CD4-positive, alpha-beta memory T cell (primary cell): ENCODE results near the gene STX7. TPM values are rescaled to one million over a fixed set of nuclear protein-coding genes. Genes with fewer than 3 reads are reported as not detected.

Source experiments
- CTCF ChIA-PET: fragments of 350-600 bp; sonication (Branson Sonifier 250); formaldehyde crosslinking; loops from one replicate; lab custom pipeline; 2021; ENCODE audit warnings: inconsistent platforms; ENCODE audit not compliant: partially characterized antibody; lab: Charles Lee
- POLR2A ChIA-PET: fragments of 350-600 bp; sonication (Branson Sonifier 250); formaldehyde crosslinking; loops from one replicate; lab custom pipeline; 2021; ENCODE audit not compliant: partially characterized antibody; lab: Charles Lee
- DNase-seq, 5 donors: peaks; one replicate each; pipeline versions ENCODE4 v3.0.0 to v3.0.0-alpha.2; 2020 to 2022; ENCODE audit warnings: mixed read lengths in 1 of 5
- H3K27ac ChIP-seq: one replicate; pipeline ENCODE4 v1.7.0; 2013; ENCODE audit warnings: low read depth, low read length
- H3K27me3 ChIP-seq: 2 replicates; pipeline ENCODE4 v1.7.0; 2013; ENCODE audit warnings: mild to moderate bottlenecking, low read length, moderate library complexity; ENCODE audit not compliant: insufficient read depth
- H3K36me3 ChIP-seq: 2 replicates; pipeline ENCODE4 v1.7.0; 2013; ENCODE audit warnings: mild to moderate bottlenecking, low read length, moderate library complexity; ENCODE audit not compliant: insufficient read depth
- H3K4me1 ChIP-seq: 2 replicates; pipeline ENCODE4 v1.7.0; 2013; ENCODE audit warnings: mild to moderate bottlenecking, low read length, moderate library complexity; ENCODE audit not compliant: insufficient read depth
- H3K4me3 ChIP-seq, 2 donors: one replicate each; pipeline ENCODE4 v1.7.0; 2013; ENCODE audit warnings: low read length in 2 of 2, mild to moderate bottlenecking in 1 of 2
- H3K9me3 ChIP-seq, 2 donors: one replicate each; pipeline ENCODE4 v1.7.0; 2013; ENCODE audit warnings: low read length in 2 of 2, control low read depth in 1 of 2; ENCODE audit not compliant: control insufficient read depth in 1 of 2
- H3K27ac Mint-ChIP-seq, 7 donors: one replicate each; pipeline ENCODE4 v1.8.0; 2020 to 2021; ENCODE audit warnings: mixed read lengths in 7 of 7, mild to moderate bottlenecking in 6 of 7, inconsistent platforms in 3 of 7, moderate library complexity in 3 of 7
- H3K27me3 Mint-ChIP-seq, 2 donors: one replicate each; pipeline ENCODE4 v1.8.0; 2020 to 2021; ENCODE audit warnings: mixed read lengths in 2 of 2
- H3K36me3 Mint-ChIP-seq, 2 donors: one replicate each; pipeline ENCODE4 v1.8.0; 2020 to 2021; ENCODE audit warnings: mixed read lengths in 2 of 2, inconsistent platforms in 1 of 2, mild to moderate bottlenecking in 1 of 2
- H3K4me1 Mint-ChIP-seq, 4 donors: one replicate each; pipeline ENCODE4 v1.8.0; 2020 to 2021; ENCODE audit warnings: mixed read lengths in 4 of 4, mild to moderate bottlenecking in 1 of 4
- H3K4me3 Mint-ChIP-seq, 8 donors: one replicate each; pipeline ENCODE4 v1.8.0; 2020 to 2021; ENCODE audit warnings: mixed read lengths in 8 of 8, mild to moderate bottlenecking in 7 of 8, moderate library complexity in 6 of 8, inconsistent platforms in 3 of 8
- H3K9me3 Mint-ChIP-seq, 8 donors: one replicate each; pipeline ENCODE4 v1.8.0; 2020 to 2021; ENCODE audit warnings: mixed read lengths in 8 of 8, mild to moderate bottlenecking in 5 of 8, inconsistent platforms in 3 of 8, moderate library complexity in 1 of 8
- intact Hi-C: fragments of 100-400 bp; cut with micrococcal nuclease; formaldehyde crosslinking; loops from one replicate; pipeline ENCODE4 v1.15.1; 2023
- polyA plus RNA-seq, 2 donors: library from polyadenylated mRNA; unstranded; fragments of 300-500 nt; fragmentation: Illumina TruSeq; gene quantifications; one replicate each; pipeline ENCODE4 v1.2.3, GENCODE V29; 2021
- total RNA-seq, 2 experiments: library from RNA; stranded (reverse); gene quantifications; one replicate each; pipeline ENCODE4 v1.2.3, GENCODE V29; 2021

The STX7 gene
- total and polyA plus RNA-seq, 4 experiments from 2014 or later: 8.2 to 22.7 (median 18.8) TPM

DNA sequence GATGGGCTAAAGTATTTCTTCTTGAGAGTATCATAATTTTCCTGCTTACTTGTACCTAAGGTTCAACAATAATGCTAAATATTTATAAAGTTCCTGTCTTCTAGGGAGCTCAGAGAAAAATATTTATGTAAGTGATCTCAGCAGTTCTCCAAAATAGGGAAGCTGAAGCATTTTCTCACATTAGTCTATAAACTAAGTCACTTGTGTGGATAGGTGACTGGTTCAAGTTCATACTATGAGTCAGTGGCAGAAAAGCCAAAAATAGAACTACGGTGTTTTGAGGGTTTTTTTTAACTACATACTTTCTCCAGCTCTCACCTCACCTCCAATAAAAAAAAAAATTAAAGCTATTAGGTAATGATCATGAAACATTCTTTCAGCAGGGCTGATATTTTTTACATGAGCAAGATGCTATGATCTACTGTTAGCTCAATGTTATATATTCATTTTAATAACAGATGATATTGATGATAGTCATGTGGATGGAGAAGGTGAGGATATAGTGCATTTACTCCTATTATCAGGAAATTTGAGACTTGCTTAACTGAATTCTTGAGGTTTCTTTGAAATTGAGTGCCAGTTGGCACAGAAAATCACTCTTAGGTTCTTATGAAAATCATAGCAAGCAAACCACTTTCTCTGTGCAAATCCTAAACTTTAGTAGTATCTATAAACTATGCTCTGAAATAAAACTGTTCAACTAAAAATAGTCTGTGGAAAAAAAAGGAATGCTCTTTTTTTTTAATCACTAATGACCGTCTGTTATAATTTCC lies 107.6 kb downstream of the STX7 start:
- H3K4me1 Mint-ChIP-seq: peaks cover 0 to 15% (median 3%) of the 10 kb centered on the region in 4 donors
- intact Hi-C loops: no loop called here
- peaks cover 8% of the 10 kb centered on the region for H3K27me3 ChIP-seq
- no peaks in the 10 kb centered on the region for H3K36me3 ChIP-seq
- H3K4me1 ChIP-seq: no peaks in the 10 kb centered on the region
- H3K4me3 ChIP-seq: no peak overlapping the region
- POLR2A ChIA-PET: no interaction called here
- no peaks in the 10 kb centered on the region for H3K9me3 ChIP-seq
- H3K9me3 Mint-ChIP-seq: peaks cover 0 to 2% (median 0%) of the 10 kb centered on the region in 8 donors
- peaks cover 23 to 34% of the 10 kb centered on the region in 2 donors for H3K27me3 Mint-ChIP-seq
- DNase-seq: no peak
- no peak overlapping the region for H3K27ac Mint-ChIP-seq
- H3K27ac ChIP-seq: no peak overlapping the region
- CTCF ChIA-PET: no interaction called here
- H3K4me3 Mint-ChIP-seq: no peak overlapping the region
- no peaks in the 10 kb centered on the region for H3K36me3 Mint-ChIP-seq

DNA sequence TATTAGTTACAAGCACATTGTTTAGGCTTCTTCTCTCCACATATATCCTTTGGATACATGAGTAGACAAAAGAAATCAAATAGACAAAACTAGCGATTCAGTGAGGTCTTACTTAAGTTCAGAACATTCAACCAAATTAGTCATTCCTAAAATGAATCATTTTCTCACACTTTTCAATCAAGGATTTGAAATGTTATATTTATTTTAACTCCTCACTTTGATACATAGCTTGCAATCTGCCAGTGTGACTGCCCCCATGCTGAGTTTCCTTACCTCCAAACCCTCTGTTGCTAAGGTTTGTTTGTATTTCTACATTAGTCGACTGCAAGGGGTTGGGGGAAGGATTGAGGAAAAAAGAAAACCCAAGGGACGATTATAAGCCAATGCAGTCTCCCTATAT lies 108.2 kb downstream of the STX7 start:
- Mint-ChIP-seq H3K4me3 (no peak overlapping the region), H3K4me1 (peaks cover 0 to 20% (median 3%) of the 10 kb centered on the region in 4 donors), H3K27ac (no peak overlapping the region), H3K36me3 (no peaks in the 10 kb centered on the region), H3K9me3 (peaks cover 0 to 4% (median 0%) of the 10 kb centered on the region in 8 donors), H3K27me3 (peaks cover 27 to 39% of the 10 kb centered on the region in 2 donors)
- no peaks in the 10 kb centered on the region for H3K4me1 ChIP-seq
- no peaks in the 10 kb centered on the region for H3K9me3 ChIP-seq
- intact Hi-C loops: no loop called here
- CTCF ChIA-PET: no interaction called here
- H3K27ac ChIP-seq: no peak overlapping the region
- DNase-seq: no peak
- H3K4me3 ChIP-seq: no peak overlapping the region
- H3K36me3 ChIP-seq: no peaks in the 10 kb centered on the region
- peaks cover 14% of the 10 kb centered on the region for H3K27me3 ChIP-seq
- POLR2A ChIA-PET: no interaction called here

DNA sequence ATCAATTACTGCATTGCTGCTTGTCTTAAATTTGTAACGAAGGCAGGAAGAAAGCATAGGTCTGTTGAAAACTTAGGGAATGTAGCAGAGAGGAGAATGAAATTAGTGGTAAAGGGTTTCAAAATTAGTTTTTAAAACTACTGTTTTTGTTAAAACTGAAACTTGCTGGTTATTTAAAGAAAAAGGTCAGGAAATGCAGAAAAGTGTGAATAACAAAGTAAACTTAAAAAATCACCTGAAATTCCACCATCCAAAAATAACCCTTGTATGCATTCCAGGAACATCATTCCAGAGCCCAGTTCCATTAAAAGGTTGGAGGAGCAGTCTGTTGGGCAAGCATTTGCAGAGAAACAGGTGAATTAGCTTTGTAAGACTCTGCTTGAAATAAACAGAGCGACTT lies 108.6 kb downstream of the STX7 start:
- DNase-seq: no peak
- H3K4me1 Mint-ChIP-seq: peaks cover 0 to 20% (median 3%) of the 10 kb centered on the region in 4 donors
- Histone ChIP-seq H3K4me1 (no peaks in the 10 kb centered on the region), H3K27me3 (peaks cover 15% of the 10 kb centered on the region), H3K36me3 (no peaks in the 10 kb centered on the region), H3K27ac (no peak overlapping the region), H3K4me3 (no peak overlapping the region), H3K9me3 (no peaks in the 10 kb centered on the region)
- ChIA-PET CTCF (no interaction called here), POLR2A (no interaction called here)
- H3K4me3 Mint-ChIP-seq: no peak overlapping the region
- intact Hi-C loops: no loop called here
- peaks cover 27 to 40% of the 10 kb centered on the region in 2 donors for H3K27me3 Mint-ChIP-seq
- peaks cover 0 to 4% (median 0%) of the 10 kb centered on the region in 8 donors for H3K9me3 Mint-ChIP-seq
- no peaks in the 10 kb centered on the region for H3K36me3 Mint-ChIP-seq
- H3K27ac Mint-ChIP-seq: no peak overlapping the region

DNA sequence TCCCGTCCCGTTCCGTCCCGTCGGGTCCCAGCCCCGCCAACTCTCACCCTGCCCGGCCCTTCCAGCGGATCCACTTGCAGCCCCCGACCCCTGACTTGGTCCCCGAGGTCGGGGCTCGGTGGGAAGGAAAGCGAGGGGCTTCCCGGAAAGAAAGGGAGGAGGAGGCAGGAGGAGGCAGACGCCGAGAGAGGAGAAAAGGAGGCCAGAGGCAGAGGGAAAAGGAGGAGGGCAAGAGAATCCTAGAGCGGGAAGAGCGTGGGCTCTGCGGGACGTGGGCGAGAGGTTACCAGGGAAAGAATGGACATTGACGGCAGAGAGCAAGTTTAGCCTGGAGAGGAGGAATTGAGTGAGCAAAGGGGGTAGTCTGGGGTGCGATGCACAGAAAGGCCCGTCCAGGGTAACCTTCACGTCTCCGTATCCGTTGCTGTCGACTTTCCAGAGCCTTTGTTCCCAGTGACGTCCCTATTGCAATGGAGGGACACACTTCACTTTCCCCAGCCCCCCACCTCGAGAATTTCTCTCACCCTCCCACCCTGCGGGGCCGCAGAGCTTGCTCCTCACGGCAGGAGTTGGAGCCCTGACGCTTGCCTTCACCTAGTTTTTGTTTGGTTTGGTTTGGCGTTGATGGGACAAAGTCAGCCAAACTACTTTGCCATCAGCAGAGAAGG lies 111.2 kb downstream of the STX7 start:
- no peaks in the 10 kb centered on the region for H3K9me3 ChIP-seq
- H3K4me1 ChIP-seq: no peaks in the 10 kb centered on the region
- H3K27ac ChIP-seq: no peak overlapping the region
- Mint-ChIP-seq H3K4me1 (peaks cover 0 to 20% (median 3%) of the 10 kb centered on the region in 4 donors), H3K9me3 (peaks cover 0 to 8% (median 0%) of the 10 kb centered on the region in 8 donors), H3K36me3 (no peaks in the 10 kb centered on the region), H3K4me3 (peak overlapping the region in 7 of 8 donors; percentile 2 to 65 (median 44)), H3K27ac (no peak overlapping the region), H3K27me3 (peaks cover 34 to 44% of the 10 kb centered on the region in 2 donors)
- H3K4me3 ChIP-seq: no peak overlapping the region
- peaks cover 15% of the 10 kb centered on the region for H3K27me3 ChIP-seq
- H3K36me3 ChIP-seq: no peaks in the 10 kb centered on the region
- CTCF ChIA-PET: no interaction called here
- POLR2A ChIA-PET: no interaction called here
- no peak for DNase-seq
- intact Hi-C loops: no loop called here

DNA sequence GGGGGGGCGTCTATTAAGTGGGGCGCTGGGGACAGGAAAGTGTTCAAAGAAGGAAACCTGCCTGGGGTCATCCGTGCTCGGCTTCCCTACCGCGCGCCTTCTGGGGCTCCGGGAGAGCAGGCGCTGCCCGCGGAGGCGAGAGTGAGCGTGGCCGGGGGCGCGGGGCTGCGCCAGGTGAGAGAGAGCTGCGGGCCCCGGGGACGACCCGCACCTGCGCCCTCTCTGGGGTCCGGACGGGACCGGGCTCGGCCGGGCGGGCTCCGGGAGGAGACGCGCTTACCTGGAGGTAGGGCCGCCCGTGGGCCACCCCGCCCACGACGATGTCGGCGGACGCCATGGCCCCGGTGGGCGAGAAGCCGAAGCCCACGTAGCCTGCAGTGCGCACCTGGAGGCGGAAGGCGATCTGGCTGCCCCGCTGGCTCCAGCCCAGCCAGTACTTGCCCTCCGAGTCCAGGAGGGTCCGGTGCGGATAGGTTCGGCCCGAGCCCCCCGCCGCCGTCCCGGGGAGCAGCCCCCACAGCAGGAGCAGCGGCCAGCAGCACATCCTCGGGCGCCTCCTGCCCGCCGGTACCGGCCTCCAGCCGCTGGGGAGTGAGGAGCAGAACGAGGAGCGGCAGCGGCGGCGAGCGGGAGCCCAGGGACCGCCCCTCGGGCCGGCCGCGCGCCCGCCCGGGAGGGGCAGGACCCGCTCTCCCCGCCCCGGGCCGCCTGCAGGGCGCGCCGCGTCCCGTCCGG lies 111.9 kb downstream of the STX7 start, which contains the start of gene MOXD1:
TSS of gene MOXD1 (minus strand) at position 593 of the 735 bp plus-strand sequence. CDS start at position 544, 49 bp downstream.
- Histone ChIP-seq H3K4me3 (no peak within 1 kb of the TSS), H3K36me3 (no peaks in the 10 kb centered on the region), H3K9me3 (no peaks in the 10 kb centered on the region), H3K27me3 (peaks cover 15% of the 10 kb centered on the region), H3K4me1 (no peaks in the 10 kb centered on the region), H3K27ac (no peak within 1 kb of the TSS)
- Mint-ChIP-seq H3K27ac (no peak within 1 kb of the TSS), H3K9me3 (peaks cover 0 to 9% (median 2%) of the 10 kb centered on the region in 8 donors), H3K36me3 (no peaks in the 10 kb centered on the region), H3K27me3 (peaks cover 32 to 43% of the 10 kb centered on the region in 2 donors), H3K4me1 (peaks cover 0 to 20% (median 3%) of the 10 kb centered on the region in 4 donors), H3K4me3 (peak within 1 kb of the TSS; percentile 10 to 75 (median 54))
- ChIA-PET CTCF (no interaction called here), POLR2A (no interaction called here)
- intact Hi-C loops: no loop called here
- no peak for DNase-seq

DNA sequence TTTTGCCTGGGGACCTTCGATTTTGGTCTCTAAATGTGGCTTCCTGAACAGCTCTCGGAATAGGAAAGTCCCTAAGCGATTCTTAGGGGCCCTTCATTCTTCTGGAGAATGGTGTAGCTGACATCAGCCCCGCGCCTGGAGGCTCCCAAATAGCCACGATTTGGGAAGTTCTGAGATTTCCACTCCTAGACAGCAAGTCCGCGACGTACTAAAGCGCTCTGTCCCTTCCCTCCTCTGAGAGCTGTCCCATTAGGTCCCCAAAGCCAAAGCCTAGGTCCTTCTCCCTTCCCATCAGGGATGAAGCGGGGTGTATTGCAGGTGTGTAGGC lies 112.4 kb downstream of the STX7 start:
- Histone ChIP-seq H3K27me3 (peaks cover 15% of the 10 kb centered on the region), H3K9me3 (no peaks in the 10 kb centered on the region), H3K36me3 (no peaks in the 10 kb centered on the region), H3K4me1 (no peaks in the 10 kb centered on the region), H3K27ac (no peak overlapping the region), H3K4me3 (no peak overlapping the region)
- ChIA-PET CTCF (no interaction called here), POLR2A (no interaction called here)
- Mint-ChIP-seq H3K27me3 (peaks cover 34 to 38% of the 10 kb centered on the region in 2 donors), H3K4me1 (peaks cover 0 to 20% (median 3%) of the 10 kb centered on the region in 4 donors), H3K4me3 (peak overlapping the region in 7 of 8 donors; percentile 10 to 75 (median 51)), H3K27ac (no peak overlapping the region), H3K36me3 (no peaks in the 10 kb centered on the region), H3K9me3 (peaks cover 0 to 14% (median 5%) of the 10 kb centered on the region in 8 donors)
- intact Hi-C loops: no loop called here
- no peak for DNase-seq
